ENCODE measurements around the gene KCNIP1.

KCNIP1 gene

GRCh38 chr5:170636801-170637477 is 133.1 kb downstream of the KCNIP1 start:
- Histone ChIP-seq H3K18ac (ENCODE audit: low read length) (no peak overlapping the region), H3K4ac (ENCODE audit: low read length) (no peak overlapping the region), H3K4me3 (ENCODE audit: low read length in 2 of 2) (no peak overlapping the region), H3K9me3 (replicated peaks in 1 of 2; ENCODE audit: control insufficient read depth in 2 of 2, insufficient read depth in 1 of 2, low read depth in 1 of 2, low read length in 2 of 2) (no peaks in the 10 kb centered on the region), H3K79me1 (ENCODE audit: low read depth, low read length) (no peaks in the 10 kb centered on the region), H3K27ac (replicated peaks; ENCODE audit: low read length) (no peak overlapping the region), H2BK12ac (ENCODE audit: low read length) (no peak overlapping the region), H2BK5ac (ENCODE audit: low read length) (no peak overlapping the region), H3K27me3 (ENCODE audit: control insufficient read depth in 3 of 3, insufficient read depth in 3 of 3, low read depth in 1 of 3, low read length in 3 of 3) (no peaks in the 10 kb centered on the region), H4K8ac (ENCODE audit: low read depth, low read length) (no peak overlapping the region), H2BK15ac (ENCODE audit: low read length) (no peak overlapping the region), H2BK120ac (ENCODE audit: low read depth, low read length) (no peak overlapping the region), H3K14ac (ENCODE audit: low read length) (no peak overlapping the region), H3K4me1 (ENCODE audit: control insufficient read depth in 2 of 2, insufficient read depth in 1 of 2, low read depth in 1 of 2, low read length in 2 of 2) (peaks cover 5 to 13% of the 10 kb centered on the region in 2 donors), H2AK5ac (ENCODE audit: low read depth, low read length) (no peak overlapping the region), H3K36me3 (replicated peaks in 1 of 2; ENCODE audit: control insufficient read depth in 2 of 2, insufficient read depth in 2 of 2, low read length in 2 of 2) (no peaks in the 10 kb centered on the region), H3K4me2 (ENCODE audit: insufficient read depth, low read length, poor library complexity, severe bottlenecking) (no peak overlapping the region), H4K91ac (ENCODE audit: low read depth, low read length, poor library complexity) (no peak overlapping the region), H2AFZ (ENCODE audit: low read length) (no peak overlapping the region), H3K9ac (ENCODE audit: low read depth, low read length, poor library complexity) (no peak overlapping the region), H3K23ac (ENCODE audit: low read depth, low read length, poor library complexity) (no peak overlapping the region)
- no peak for DNase-seq (ENCODE audit: low spot score)
- no CpG with 5 or more reads among the region's 8 CpGs for WGBS, 2 donors (ENCODE audit: extremely low coverage in 2 of 2, insufficient read length in 2 of 2, insufficient replicate concordance in 1 of 2)

DNA sequence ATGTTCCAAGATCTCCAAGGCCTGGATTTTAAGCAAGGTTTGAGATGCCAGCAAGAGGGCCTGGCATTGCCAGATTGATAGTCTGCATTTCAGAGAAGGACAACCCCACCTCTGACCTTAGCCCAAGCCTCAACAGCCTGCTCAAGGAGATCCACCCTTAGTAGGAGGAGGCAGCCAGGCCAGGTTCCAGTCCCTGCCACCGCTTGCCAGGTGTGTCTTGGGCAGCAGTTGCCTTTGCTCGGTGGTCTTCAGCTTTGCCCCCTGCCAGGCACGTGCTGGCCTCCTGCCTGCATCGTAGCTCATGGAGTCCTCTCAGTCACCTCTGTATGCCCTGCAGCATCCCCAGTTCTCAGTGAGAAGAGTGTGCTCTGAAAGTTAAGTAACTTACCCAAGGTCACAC is 134.2 kb downstream of the KCNIP1 start:
- Histone ChIP-seq H4K8ac (ENCODE audit: low read depth, low read length) (no peak overlapping the region), H4K91ac (ENCODE audit: low read depth, low read length, poor library complexity) (no peak overlapping the region), H3K79me1 (ENCODE audit: low read depth, low read length) (no peaks in the 10 kb centered on the region), H3K9me3 (replicated peaks in 1 of 2; ENCODE audit: control insufficient read depth in 2 of 2, insufficient read depth in 1 of 2, low read depth in 1 of 2, low read length in 2 of 2) (no peaks in the 10 kb centered on the region), H3K4me2 (ENCODE audit: insufficient read depth, low read length, poor library complexity, severe bottlenecking) (no peak overlapping the region), H2AFZ (ENCODE audit: low read length) (no peak overlapping the region), H3K23ac (ENCODE audit: low read depth, low read length, poor library complexity) (no peak overlapping the region), H2BK15ac (ENCODE audit: low read length) (no peak overlapping the region), H2AK5ac (ENCODE audit: low read depth, low read length) (no peak overlapping the region), H2BK12ac (ENCODE audit: low read length) (no peak overlapping the region), H3K18ac (ENCODE audit: low read length) (no peak overlapping the region), H2BK120ac (ENCODE audit: low read depth, low read length) (no peak overlapping the region), H2BK5ac (ENCODE audit: low read length) (no peak overlapping the region), H3K27me3 (ENCODE audit: control insufficient read depth in 3 of 3, insufficient read depth in 3 of 3, low read depth in 1 of 3, low read length in 3 of 3) (no peaks in the 10 kb centered on the region), H3K4me3 (ENCODE audit: low read length in 2 of 2) (no peak overlapping the region), H3K14ac (ENCODE audit: low read length) (no peak overlapping the region), H3K27ac (replicated peaks; ENCODE audit: low read length) (no peak overlapping the region), H3K9ac (ENCODE audit: low read depth, low read length, poor library complexity) (peak overlapping the region; percentile 66), H3K36me3 (replicated peaks in 1 of 2; ENCODE audit: control insufficient read depth in 2 of 2, insufficient read depth in 2 of 2, low read length in 2 of 2) (no peaks in the 10 kb centered on the region), H3K4me1 (ENCODE audit: control insufficient read depth in 2 of 2, insufficient read depth in 1 of 2, low read depth in 1 of 2, low read length in 2 of 2) (peaks cover 5 to 7% of the 10 kb centered on the region in 2 donors), H3K4ac (ENCODE audit: low read length) (no peak overlapping the region)
- no CpG with 5 or more reads among the region's 4 CpGs for WGBS, 2 donors (ENCODE audit: extremely low coverage in 2 of 2, insufficient read length in 2 of 2, insufficient replicate concordance in 1 of 2)
- no peak for DNase-seq (ENCODE audit: low spot score)

- H3K4me3 ChIP-seq (ENCODE audit: low read length in 2 of 2) = no peak overlapping the region
- no peaks in the 10 kb centered on the region for H3K36me3 ChIP-seq (replicated peaks in 1 of 2; ENCODE audit: control insufficient read depth in 2 of 2, insufficient read depth in 2 of 2, low read length in 2 of 2)
- no peak overlapping the region for H2AFZ ChIP-seq (ENCODE audit: low read length)
- no peaks in the 10 kb centered on the region for H3K79me1 ChIP-seq (ENCODE audit: low read depth, low read length)
- H3K14ac ChIP-seq (ENCODE audit: low read length) = no peak overlapping the region
- H3K27me3 ChIP-seq (ENCODE audit: control insufficient read depth in 3 of 3, insufficient read depth in 3 of 3, low read depth in 1 of 3, low read length in 3 of 3) = no peaks in the 10 kb centered on the region
- H3K9me3 ChIP-seq (replicated peaks in 1 of 2; ENCODE audit: control insufficient read depth in 2 of 2, insufficient read depth in 1 of 2, low read depth in 1 of 2, low read length in 2 of 2) = no peaks in the 10 kb centered on the region
- no peak overlapping the region for H2BK5ac ChIP-seq (ENCODE audit: low read length)
- no peak overlapping the region for H4K8ac ChIP-seq (ENCODE audit: low read depth, low read length)
- H2AK5ac ChIP-seq (ENCODE audit: low read depth, low read length) = no peak overlapping the region
- H3K27ac ChIP-seq (replicated peaks; ENCODE audit: low read length) = no peak overlapping the region
- H3K4me1 ChIP-seq (ENCODE audit: control insufficient read depth in 2 of 2, insufficient read depth in 1 of 2, low read depth in 1 of 2, low read length in 2 of 2) = peaks cover 5 to 7% of the 10 kb centered on the region in 2 donors
- WGBS, 2 donors (ENCODE audit: extremely low coverage in 2 of 2, insufficient read length in 2 of 2, insufficient replicate concordance in 1 of 2) = no CpG with 5 or more reads among the region's 15 CpGs
- no peak overlapping the region for H2BK15ac ChIP-seq (ENCODE audit: low read length)
- no peak overlapping the region for H3K23ac ChIP-seq (ENCODE audit: low read depth, low read length, poor library complexity)
- no peak overlapping the region for H3K4me2 ChIP-seq (ENCODE audit: insufficient read depth, low read length, poor library complexity, severe bottlenecking)
- H2BK12ac ChIP-seq (ENCODE audit: low read length) = no peak overlapping the region
- DNase-seq (ENCODE audit: low spot score) = peak; percentile 74
- H3K18ac ChIP-seq (ENCODE audit: low read length) = no peak overlapping the region
- peak overlapping the region; percentile 54 for H3K9ac ChIP-seq (ENCODE audit: low read depth, low read length, poor library complexity)
- H4K91ac ChIP-seq (ENCODE audit: low read depth, low read length, poor library complexity) = no peak overlapping the region
- H3K4ac ChIP-seq (ENCODE audit: low read length) = no peak overlapping the region
- H2BK120ac ChIP-seq (ENCODE audit: low read depth, low read length) = no peak overlapping the region
Measured at GRCh38 chr5:170638454-170639220, 134.8 kb downstream of the KCNIP1 start.

DNA sequence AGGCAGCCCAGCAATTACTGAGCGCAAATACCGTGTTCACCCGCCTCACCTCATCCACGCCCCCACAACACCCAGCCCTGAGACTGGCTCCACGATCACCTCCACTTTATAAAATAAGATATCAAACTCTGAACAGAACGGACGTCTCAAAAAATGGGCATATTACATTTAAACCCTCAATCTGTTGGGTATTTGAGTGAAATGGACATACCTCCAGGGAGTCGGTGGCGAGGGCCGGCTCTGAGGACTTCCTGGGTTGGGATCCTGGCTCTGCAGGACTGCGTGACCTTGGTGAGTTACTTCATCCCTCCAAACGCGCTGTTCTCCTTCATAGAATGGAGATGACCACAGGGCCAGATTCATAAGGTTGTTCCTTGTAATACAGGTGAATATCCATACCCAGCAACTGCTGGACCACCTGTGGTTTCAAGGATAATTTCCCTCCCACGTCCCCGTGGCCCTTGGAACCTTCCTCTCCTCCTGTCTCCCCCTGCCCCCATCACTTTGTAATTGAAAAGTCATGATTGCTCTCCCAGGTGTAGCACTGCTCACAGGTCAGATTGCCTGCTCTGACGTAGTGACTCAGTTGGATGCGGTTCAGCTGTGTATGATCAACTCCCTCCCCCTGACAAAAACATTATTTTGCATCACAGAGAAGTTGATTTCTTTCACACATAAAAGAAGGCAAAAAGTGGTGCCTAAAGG is 135.6 kb downstream of the KCNIP1 start:
- Histone ChIP-seq H3K36me3 (replicated peaks in 1 of 2; ENCODE audit: control insufficient read depth in 2 of 2, insufficient read depth in 2 of 2, low read length in 2 of 2) (no peaks in the 10 kb centered on the region), H2AFZ (ENCODE audit: low read length) (no peak overlapping the region), H3K4me3 (ENCODE audit: low read length in 2 of 2) (no peak overlapping the region), H3K4me1 (ENCODE audit: control insufficient read depth in 2 of 2, insufficient read depth in 1 of 2, low read depth in 1 of 2, low read length in 2 of 2) (peaks cover 0 to 1% of the 10 kb centered on the region in 2 donors), H2BK120ac (ENCODE audit: low read depth, low read length) (no peak overlapping the region), H3K18ac (ENCODE audit: low read length) (no peak overlapping the region), H2BK5ac (ENCODE audit: low read length) (no peak overlapping the region), H3K14ac (ENCODE audit: low read length) (no peak overlapping the region), H4K91ac (ENCODE audit: low read depth, low read length, poor library complexity) (no peak overlapping the region), H3K23ac (ENCODE audit: low read depth, low read length, poor library complexity) (no peak overlapping the region), H2BK15ac (ENCODE audit: low read length) (no peak overlapping the region), H3K27me3 (ENCODE audit: control insufficient read depth in 3 of 3, insufficient read depth in 3 of 3, low read depth in 1 of 3, low read length in 3 of 3) (no peaks in the 10 kb centered on the region), H2AK5ac (ENCODE audit: low read depth, low read length) (no peak overlapping the region), H3K79me1 (ENCODE audit: low read depth, low read length) (no peaks in the 10 kb centered on the region), H3K4me2 (ENCODE audit: insufficient read depth, low read length, poor library complexity, severe bottlenecking) (no peak overlapping the region), H3K27ac (replicated peaks; ENCODE audit: low read length) (no peak overlapping the region), H2BK12ac (ENCODE audit: low read length) (no peak overlapping the region), H3K4ac (ENCODE audit: low read length) (no peak overlapping the region), H3K9me3 (replicated peaks in 1 of 2; ENCODE audit: control insufficient read depth in 2 of 2, insufficient read depth in 1 of 2, low read depth in 1 of 2, low read length in 2 of 2) (no peaks in the 10 kb centered on the region), H3K9ac (ENCODE audit: low read depth, low read length, poor library complexity) (no peak overlapping the region), H4K8ac (ENCODE audit: low read depth, low read length) (no peak overlapping the region)
- no CpG with 5 or more reads among the region's 17 CpGs for WGBS, 2 donors (ENCODE audit: extremely low coverage in 2 of 2, insufficient read length in 2 of 2, insufficient replicate concordance in 1 of 2)
- DNase-seq (ENCODE audit: low spot score) = no peak

All from neuronal stem cell (in vitro differentiated cells).